T-helper 9 cell (primary cell): ENCODE results near the gene PTMS.

ENCODE experiments used
- DNase-seq: peaks from one replicate; pipeline ENCODE4 v3.0.0-alpha.2; 2020

Gene PTMS

GRCh38 chr12:6790496-6791150, 24.5 kb downstream of the PTMS start:
- peak; percentile 38 for DNase-seq

GRCh38 chr12:6791931-6792520, 25.9 kb downstream of the PTMS start:
- DNase-seq = no peak

- DNase-seq = no peak
These were observed 26.5 kb downstream of the PTMS start for GRCh38 chr12:6792522-6793201.

GRCh38 chr12:6795088-6795487, 28.9 kb downstream of the PTMS start:
- no peak for DNase-seq

GRCh38 chr12:6796576-6796975, 30.4 kb downstream of the PTMS start:
- no peak for DNase-seq

- no peak for DNase-seq
These were observed 33.0 kb downstream of the PTMS start for GRCh38 chr12:6799147-6799546.

GRCh38 chr12:6807170-6807569, 41.0 kb downstream of the PTMS start:
- DNase-seq = no peak

GRCh38 chr12:6809056-6809455, 42.9 kb downstream of the PTMS start:
- DNase-seq = no peak

GRCh38 chr12:6810758-6811157, 44.6 kb downstream of the PTMS start:
- no peak for DNase-seq

- no peak for DNase-seq
These were observed 47.2 kb downstream of the PTMS start for GRCh38 chr12:6813363-6813762.

- no peak for DNase-seq
These were observed 50.4 kb downstream of the PTMS start for GRCh38 chr12:6816598-6816997.

- no peak for DNase-seq
These were observed 50.9 kb downstream of the PTMS start for GRCh38 chr12:6817098-6817497.

GRCh38 chr12:6817662-6818157, 51.5 kb downstream of the PTMS start:
- no peak for DNase-seq

GRCh38 chr12:6818222-6818621, 52.1 kb downstream of the PTMS start:
- no peak for DNase-seq

GRCh38 chr12:6818645-6819044, 52.5 kb downstream of the PTMS start:
- no peak for DNase-seq

- DNase-seq = no peak
These were observed 53.2 kb downstream of the PTMS start for GRCh38 chr12:6819106-6820030.

- no peak for DNase-seq
These were observed 54.0 kb downstream of the PTMS start for GRCh38 chr12:6820166-6820565.
